Activated T-cell treated with anti-CD3 and anti-CD28 coated beads, Interleukin-2, amount 50 U/mL, for 24 hours (primary cell): ENCODE results near the gene DRAXIN.

Experiments
- DNase-seq: peaks from one replicate; pipeline ENCODE4 v3.0.0-alpha.2; 2020
- H3K27ac Mint-ChIP-seq: 2 replicates; pipeline ENCODE4 v1.8.0; 2020; ENCODE audit warnings: mild to moderate bottlenecking, mixed read lengths
- H3K27me3 Mint-ChIP-seq: 2 replicates; pipeline ENCODE4 v1.8.0; 2020; ENCODE audit warnings: mixed read lengths
- H3K36me3 Mint-ChIP-seq: 2 replicates; pipeline ENCODE4 v1.8.0; 2020; ENCODE audit warnings: low read depth, mixed read lengths
- H3K4me1 Mint-ChIP-seq: 2 replicates; pipeline ENCODE4 v1.8.0; 2020; ENCODE audit warnings: low read depth, mixed read lengths
- H3K4me3 Mint-ChIP-seq: 2 replicates; pipeline ENCODE4 v1.8.0; 2020; ENCODE audit warnings: mild to moderate bottlenecking, moderate library complexity, mixed read lengths
- H3K9me3 Mint-ChIP-seq: 2 replicates; pipeline ENCODE4 v1.8.0; 2020; ENCODE audit warnings: mixed read lengths

The DRAXIN gene

GRCh38 chr1:11690397-11691301, 861 bp upstream of the DRAXIN start:
- no peaks in the 10 kb centered on the region for H3K36me3 Mint-ChIP-seq
- H3K9me3 Mint-ChIP-seq: no peaks in the 10 kb centered on the region
- no peak for DNase-seq
- peaks cover 23% of the 10 kb centered on the region for H3K4me1 Mint-ChIP-seq
- H3K4me3 Mint-ChIP-seq: peak overlapping the region; percentile 46
- H3K27me3 Mint-ChIP-seq: peaks cover 49% of the 10 kb centered on the region
- no peak overlapping the region for H3K27ac Mint-ChIP-seq

- H3K9me3 Mint-ChIP-seq: no peaks in the 10 kb centered on the region
- H3K36me3 Mint-ChIP-seq: no peaks in the 10 kb centered on the region
- peaks cover 23% of the 10 kb centered on the region for H3K4me1 Mint-ChIP-seq
- peak; percentile 37 for DNase-seq
- H3K27me3 Mint-ChIP-seq: peaks cover 46% of the 10 kb centered on the region
- H3K4me3 Mint-ChIP-seq: peak overlapping the region; percentile 59
- H3K27ac Mint-ChIP-seq: no peak overlapping the region
These were observed 610 bp downstream of the DRAXIN start for GRCh38 chr1:11691928-11692711.

GRCh38 chr1:11693024-11693590, 1.6 kb downstream of the DRAXIN start:
- Mint-ChIP-seq H3K27me3 (peaks cover 40% of the 10 kb centered on the region), H3K4me1 (peaks cover 27% of the 10 kb centered on the region), H3K27ac (no peak overlapping the region), H3K36me3 (no peaks in the 10 kb centered on the region), H3K9me3 (no peaks in the 10 kb centered on the region), H3K4me3 (no peak overlapping the region)
- DNase-seq: peak; percentile 59

- Mint-ChIP-seq H3K27me3 (peaks cover 35% of the 10 kb centered on the region), H3K27ac (no peak overlapping the region), H3K4me3 (no peak overlapping the region), H3K4me1 (peaks cover 27% of the 10 kb centered on the region), H3K9me3 (no peaks in the 10 kb centered on the region), H3K36me3 (no peaks in the 10 kb centered on the region)
- no peak for DNase-seq
These were observed 2.4 kb downstream of the DRAXIN start for GRCh38 chr1:11693917-11694316.

GRCh38 chr1:11695861-11696260, 4.4 kb downstream of the DRAXIN start:
- Mint-ChIP-seq H3K27me3 (peaks cover 25% of the 10 kb centered on the region), H3K4me3 (no peak overlapping the region), H3K36me3 (no peaks in the 10 kb centered on the region), H3K27ac (no peak overlapping the region), H3K9me3 (no peaks in the 10 kb centered on the region), H3K4me1 (peaks cover 19% of the 10 kb centered on the region)
- no peak for DNase-seq

GRCh38 chr1:11697188-11697892, 5.8 kb downstream of the DRAXIN start:
- Mint-ChIP-seq H3K27ac (no peak overlapping the region), H3K36me3 (no peaks in the 10 kb centered on the region)

GRCh38 chr1:11697893-11698210, 6.3 kb downstream of the DRAXIN start:
- Mint-ChIP-seq H3K27ac (no peak overlapping the region), H3K4me1 (peaks cover 11% of the 10 kb centered on the region), H3K36me3 (no peaks in the 10 kb centered on the region), H3K27me3 (peaks cover 15% of the 10 kb centered on the region), H3K9me3 (no peaks in the 10 kb centered on the region), H3K4me3 (no peak overlapping the region)
- no peak for DNase-seq

More at GRCh38 chr1:11697188-11697892, 5.8 kb downstream of the DRAXIN start:
- peaks cover 20% of the 10 kb centered on the region for H3K27me3 Mint-ChIP-seq
- no peak for DNase-seq
- no peaks in the 10 kb centered on the region for H3K9me3 Mint-ChIP-seq
- no peak overlapping the region for H3K4me3 Mint-ChIP-seq
- peaks cover 16% of the 10 kb centered on the region for H3K4me1 Mint-ChIP-seq

GRCh38 chr1:11700601-11701467, 9.3 kb downstream of the DRAXIN start:
- no peak overlapping the region for H3K4me3 Mint-ChIP-seq
- H3K9me3 Mint-ChIP-seq: no peaks in the 10 kb centered on the region
- H3K4me1 Mint-ChIP-seq: peaks cover 4% of the 10 kb centered on the region
- H3K27me3 Mint-ChIP-seq: peaks cover 11% of the 10 kb centered on the region
- DNase-seq: no peak
- no peak overlapping the region for H3K27ac Mint-ChIP-seq
- H3K36me3 Mint-ChIP-seq: no peaks in the 10 kb centered on the region

- Mint-ChIP-seq H3K27ac (no peak overlapping the region), H3K9me3 (no peaks in the 10 kb centered on the region), H3K36me3 (no peaks in the 10 kb centered on the region), H3K27me3 (peaks cover 11% of the 10 kb centered on the region), H3K4me1 (peaks cover 4% of the 10 kb centered on the region), H3K4me3 (no peak overlapping the region)
- no peak for DNase-seq
These were observed 10.0 kb downstream of the DRAXIN start for GRCh38 chr1:11701551-11701961.

GRCh38 chr1:11701981-11702803, 10.7 kb downstream of the DRAXIN start:
- Mint-ChIP-seq H3K4me3 (no peak overlapping the region), H3K27ac (no peak overlapping the region), H3K4me1 (peaks cover 4% of the 10 kb centered on the region), H3K27me3 (peaks cover 11% of the 10 kb centered on the region), H3K9me3 (no peaks in the 10 kb centered on the region), H3K36me3 (no peaks in the 10 kb centered on the region)
- no peak for DNase-seq

GRCh38 chr1:11703357-11704193, 12.1 kb downstream of the DRAXIN start:
- H3K4me1 Mint-ChIP-seq: no peaks in the 10 kb centered on the region
- no peak overlapping the region for H3K4me3 Mint-ChIP-seq
- H3K27ac Mint-ChIP-seq: no peak overlapping the region
- H3K27me3 Mint-ChIP-seq: peaks cover 11% of the 10 kb centered on the region
- H3K9me3 Mint-ChIP-seq: no peaks in the 10 kb centered on the region
- DNase-seq: no peak
- H3K36me3 Mint-ChIP-seq: no peaks in the 10 kb centered on the region

- H3K36me3 Mint-ChIP-seq: no peaks in the 10 kb centered on the region
- H3K4me1 Mint-ChIP-seq: no peaks in the 10 kb centered on the region
- no peak overlapping the region for H3K4me3 Mint-ChIP-seq
- peaks cover 11% of the 10 kb centered on the region for H3K27me3 Mint-ChIP-seq
- no peaks in the 10 kb centered on the region for H3K9me3 Mint-ChIP-seq
- no peak for DNase-seq
- H3K27ac Mint-ChIP-seq: no peak overlapping the region
These were observed 12.7 kb downstream of the DRAXIN start for GRCh38 chr1:11704194-11704529.
